Measurements from ENCODE around the gene PAM. TPM values are rescaled to one million over a fixed set of nuclear protein-coding genes. Genes with fewer than 3 reads are reported as not detected.

Gene PAM
- total RNA-seq, 4 donors from 2014 or later = 113 to 178 (median 130) TPM

GRCh38 chr5:102886586-102886985 is 131.5 kb downstream of the PAM start:
- TF ChIP-seq, protein P1, sequence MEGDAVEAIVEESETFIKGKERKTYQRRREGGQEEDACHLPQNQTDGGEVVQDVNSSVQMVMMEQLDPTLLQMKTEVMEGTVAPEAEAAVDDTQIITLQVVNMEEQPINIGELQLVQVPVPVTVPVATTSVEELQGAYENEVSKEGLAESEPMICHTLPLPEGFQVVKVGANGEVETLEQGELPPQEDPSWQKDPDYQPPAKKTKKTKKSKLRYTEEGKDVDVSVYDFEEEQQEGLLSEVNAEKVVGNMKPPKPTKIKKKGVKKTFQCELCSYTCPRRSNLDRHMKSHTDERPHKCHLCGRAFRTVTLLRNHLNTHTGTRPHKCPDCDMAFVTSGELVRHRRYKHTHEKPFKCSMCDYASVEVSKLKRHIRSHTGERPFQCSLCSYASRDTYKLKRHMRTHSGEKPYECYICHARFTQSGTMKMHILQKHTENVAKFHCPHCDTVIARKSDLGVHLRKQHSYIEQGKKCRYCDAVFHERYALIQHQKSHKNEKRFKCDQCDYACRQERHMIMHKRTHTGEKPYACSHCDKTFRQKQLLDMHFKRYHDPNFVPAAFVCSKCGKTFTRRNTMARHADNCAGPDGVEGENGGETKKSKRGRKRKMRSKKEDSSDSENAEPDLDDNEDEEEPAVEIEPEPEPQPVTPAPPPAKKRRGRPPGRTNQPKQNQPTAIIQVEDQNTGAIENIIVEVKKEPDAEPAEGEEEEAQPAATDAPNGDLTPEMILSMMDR (IDR thresholded peaks at IDR 0.05) = no peak
- ATAC-seq (ENCODE audit: low FRiP score) = no peak
- DNase-seq (ENCODE audit: low spot score) = no peak

DNA sequence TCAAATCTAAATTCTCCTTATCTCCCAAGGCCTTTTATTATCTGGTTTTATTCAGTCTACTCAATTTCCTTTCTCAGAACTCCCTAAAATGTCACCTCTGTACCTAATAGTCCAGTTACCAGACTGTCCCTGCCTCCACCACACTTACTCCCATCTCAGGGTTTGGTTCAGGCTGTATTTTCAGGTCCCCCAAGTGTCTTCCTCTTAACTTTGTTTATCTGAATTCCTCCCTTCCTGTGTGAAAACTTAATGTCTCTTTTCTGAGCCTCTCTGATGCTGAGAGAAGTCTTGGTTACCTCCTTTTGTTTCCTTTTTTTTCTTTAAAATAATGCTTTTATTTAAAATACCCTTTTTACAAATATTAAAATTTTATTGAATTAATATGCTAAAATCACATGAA is 133.4 kb downstream of the PAM start:
- ATAC-seq (ENCODE audit: low FRiP score) (no peak), DNase-seq (ENCODE audit: low spot score) (no peak)
- TF ChIP-seq, protein P1 (IDR thresholded peaks at IDR 0.05) = no peak

DNA sequence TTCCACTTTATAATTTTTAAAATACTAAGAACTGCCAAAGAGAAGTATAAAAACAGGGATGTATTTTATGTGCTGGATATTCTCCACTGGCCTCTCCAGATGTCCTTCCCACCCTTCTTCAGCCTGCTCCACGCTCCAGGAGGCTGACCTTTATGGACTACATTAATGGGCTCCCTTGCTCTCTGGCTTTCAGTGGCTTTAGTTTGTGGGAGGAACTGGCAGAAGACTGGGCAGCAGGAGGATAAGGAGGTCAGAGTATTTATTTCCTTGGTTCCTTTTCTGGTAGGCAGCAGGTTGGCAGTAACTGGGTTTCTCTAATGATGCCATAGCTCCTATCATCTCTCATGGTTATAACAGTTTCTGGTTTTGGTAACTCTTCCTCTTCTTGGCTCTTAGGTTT is 133.9 kb downstream of the PAM start:
- TF ChIP-seq, protein P1 (IDR thresholded peaks at IDR 0.05) = no peak
- no peak for ATAC-seq (ENCODE audit: low FRiP score)

GRCh38 chr5:102890133-102890532 is 135.0 kb downstream of the PAM start:
- TF ChIP-seq, protein P1 (IDR thresholded peaks at IDR 0.05) = no peak
- DNase-seq (ENCODE audit: low spot score) (no peak), ATAC-seq (ENCODE audit: low FRiP score) (no peak)

More for the DNA sequence above, 133.9 kb downstream of the PAM start:
- no peak for DNase-seq (ENCODE audit: low spot score)

DNA sequence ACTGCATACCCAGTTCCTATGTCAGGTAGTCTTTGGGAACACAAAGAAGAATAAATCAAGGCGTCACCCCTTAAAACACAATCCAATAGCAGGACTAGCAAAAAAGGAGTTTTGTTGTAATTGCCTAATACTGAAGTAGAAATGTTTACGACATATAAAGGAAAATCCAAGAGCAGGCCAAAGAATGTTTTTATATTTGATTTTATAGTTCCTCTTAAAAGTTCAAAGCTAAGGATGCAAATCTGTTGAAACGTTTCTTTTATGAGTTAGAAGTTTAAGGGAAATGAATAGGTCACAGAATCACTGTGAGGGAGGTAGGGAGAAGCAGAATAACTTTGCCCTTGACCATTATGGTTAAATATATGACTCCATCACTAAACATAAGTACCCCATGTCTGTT is 136.1 kb downstream of the PAM start:
- ATAC-seq (ENCODE audit: low FRiP score) (no peak), DNase-seq (ENCODE audit: low spot score) (no peak)
- TF ChIP-seq, protein P1 (IDR thresholded peaks at IDR 0.05) = no peak

DNA sequence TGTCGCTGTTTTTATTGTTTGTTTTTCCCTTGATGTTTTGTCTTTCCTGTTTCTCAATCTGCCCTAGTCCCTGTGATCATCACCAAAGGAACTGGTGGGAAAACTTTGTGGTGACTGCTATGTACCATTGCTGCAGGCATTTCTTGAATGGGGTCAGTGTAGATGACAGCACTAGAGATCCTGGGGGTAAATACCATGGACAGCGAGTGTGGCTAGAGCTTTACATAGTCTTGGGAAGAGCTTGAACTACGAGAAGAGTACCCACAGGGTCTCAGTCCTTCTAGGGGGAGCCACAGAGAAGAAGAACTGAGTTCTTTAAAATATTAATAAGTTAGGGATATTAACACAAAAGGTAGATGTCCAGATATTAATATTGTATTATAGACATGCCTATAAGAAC is 138.8 kb downstream of the PAM start:
- TF ChIP-seq, protein P1 (IDR thresholded peaks at IDR 0.05) = no peak
- ATAC-seq (ENCODE audit: low FRiP score) = no peak
- DNase-seq (ENCODE audit: low spot score) = no peak

- TF ChIP-seq, protein P1 (IDR thresholded peaks at IDR 0.05) = no peak
- ATAC-seq (ENCODE audit: low FRiP score) (no peak), DNase-seq (ENCODE audit: low spot score) (no peak)
Observed at GRCh38 chr5:102895234-102895633, 140.1 kb downstream of the PAM start.

Data from omental fat pad (tissue), 4 donors.